Midbrain (tissue), 1 donor: ENCODE results near the gene EDC3.
"Not testable (repeated sequence)": the region's sequence is repeated elsewhere in the genome, so short reads cannot be mapped to it uniquely, and the experiment has no call there.

Experiments
- DNase-seq: peaks from one replicate; lab custom pipeline; 2025; lab: John Stamatoyannopoulos, UW

Gene EDC3

DNA sequence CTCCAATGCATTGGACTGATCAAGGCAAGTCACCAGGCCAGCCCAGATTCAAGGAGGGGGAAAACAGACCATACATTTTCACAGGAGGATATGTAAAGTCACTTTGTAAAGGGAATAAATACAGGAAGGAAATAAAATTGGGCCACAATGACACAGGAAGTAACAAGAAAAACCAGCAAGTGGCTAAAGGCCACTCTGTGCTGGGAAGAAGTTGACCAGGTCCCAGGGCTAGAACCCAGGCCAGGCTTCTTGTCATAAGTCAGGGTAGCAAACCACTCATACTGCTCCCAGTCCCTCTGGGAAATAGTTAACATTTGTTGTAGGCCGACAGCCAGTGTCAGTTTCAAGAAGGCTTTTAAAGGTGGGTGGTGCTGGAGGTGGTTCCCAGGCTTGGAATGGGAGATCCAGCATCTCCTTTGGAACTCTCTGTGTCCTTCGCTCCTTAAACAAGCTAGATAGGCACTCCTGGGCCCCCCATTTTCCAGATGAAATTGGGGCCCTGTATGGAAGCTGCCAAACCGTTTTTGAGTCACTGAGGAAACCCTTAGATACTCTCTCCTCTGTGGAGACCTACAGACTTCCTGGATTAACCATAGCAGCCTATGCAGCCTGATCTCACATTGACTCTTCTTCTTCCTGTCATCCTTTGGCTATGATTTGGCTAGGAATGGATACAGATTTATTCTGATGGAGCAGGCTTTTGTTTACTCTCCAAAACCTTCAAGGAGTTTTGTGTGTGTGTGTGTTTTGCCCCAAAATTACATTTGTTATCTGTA lies 14.7 kb upstream of the EDC3 start:
- DNase-seq: no peak

DNA sequence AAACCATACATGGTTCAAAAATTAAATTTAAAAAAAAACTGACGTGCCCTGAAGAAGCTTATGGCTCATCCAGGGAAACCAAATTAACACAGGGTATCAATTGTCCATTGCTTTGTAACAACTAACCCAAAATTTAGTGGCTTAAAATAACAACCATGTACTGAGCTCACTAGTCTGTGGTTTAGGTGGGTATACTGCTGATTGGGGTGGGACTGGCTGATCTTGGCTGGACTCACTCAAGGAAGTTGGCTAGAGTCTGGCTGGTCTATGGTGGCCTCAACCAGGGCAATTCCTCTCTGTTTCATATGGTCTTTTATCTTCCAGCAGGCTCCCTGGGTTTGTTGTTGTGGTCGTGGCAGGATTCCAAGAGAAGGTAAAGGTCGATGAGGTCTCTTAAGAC lies 14.1 kb upstream of the EDC3 start:
- DNase-seq: no peak

GRCh38 chr15:74709011-74709410 lies 13.2 kb upstream of the EDC3 start:
- no peak for DNase-seq

DNA sequence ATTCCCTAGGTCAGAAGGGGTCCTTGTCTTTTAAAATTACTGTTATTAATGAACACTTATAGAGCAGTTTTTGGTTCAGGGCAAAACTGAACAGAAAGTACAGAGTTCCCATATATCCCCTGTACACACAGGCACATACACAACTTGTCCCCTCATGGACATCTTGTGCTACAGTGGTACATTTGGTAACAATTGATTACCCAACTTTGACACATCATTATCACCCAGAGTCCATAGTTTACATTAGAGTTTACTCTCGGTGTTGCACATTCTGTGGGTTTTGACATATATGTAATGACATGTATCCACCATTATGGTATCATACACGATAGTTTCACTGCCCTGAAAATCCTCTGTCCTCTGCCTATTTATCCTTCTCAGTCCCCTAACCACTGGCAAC lies 984 bp upstream of the EDC3 start:
- DNase-seq: no peak

- no peak for DNase-seq
Observed at GRCh38 chr15:74696398-74696729, 540 bp upstream of the EDC3 start.

- no peak for DNase-seq
Observed at GRCh38 chr15:74692327-74692726, 3.5 kb downstream of the EDC3 start.

DNA sequence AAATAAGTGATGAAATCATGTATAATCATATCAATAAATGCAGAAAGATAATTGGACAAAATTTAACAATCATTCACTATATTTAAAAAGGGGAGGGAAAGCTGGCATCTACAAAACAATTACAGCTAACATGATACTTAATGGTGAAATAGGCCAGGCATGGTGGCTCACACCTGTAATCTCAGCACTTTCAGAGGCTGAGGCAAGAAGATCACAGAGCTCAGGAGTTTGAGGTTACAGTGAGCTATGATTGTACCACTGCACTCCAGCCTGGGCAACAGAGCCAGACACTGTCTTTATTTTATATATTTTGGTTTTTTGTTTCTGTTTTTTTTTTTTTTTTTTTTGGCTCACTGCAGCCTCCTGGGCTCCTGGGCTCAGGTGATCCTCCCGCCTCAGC lies 12.1 kb downstream of the EDC3 start:
- DNase-seq: no peak

GRCh38 chr15:74682954-74683353 lies 12.9 kb downstream of the EDC3 start:
- no peak for DNase-seq

- no peak for DNase-seq
Observed at GRCh38 chr15:74680456-74680855, 15.4 kb downstream of the EDC3 start.

GRCh38 chr15:74676801-74677200 lies 19.0 kb downstream of the EDC3 start:
- no peak for DNase-seq

DNA sequence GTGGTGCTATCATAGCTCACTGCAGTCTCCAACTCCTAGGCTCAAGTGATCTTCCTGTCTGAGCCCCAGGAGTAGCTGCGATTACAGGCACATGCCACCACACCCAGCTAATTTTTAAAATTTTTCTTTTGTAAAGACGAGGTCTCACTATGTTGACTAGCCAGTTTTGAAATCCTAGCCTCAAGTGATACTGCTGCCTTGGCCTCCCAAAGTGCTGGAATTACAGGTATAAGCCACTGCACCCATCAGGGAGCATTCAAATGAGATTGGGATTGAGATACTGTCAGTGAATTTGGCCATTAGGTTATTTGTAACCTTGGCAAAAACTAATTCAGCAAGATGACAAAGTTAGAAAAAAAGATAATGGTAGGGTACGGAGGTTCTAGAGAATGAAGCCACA lies 21.7 kb downstream of the EDC3 start:
- DNase-seq: no peak

GRCh38 chr15:74669627-74670026 lies 26.2 kb downstream of the EDC3 start:
- DNase-seq: no peak

- no peak for DNase-seq
Observed at GRCh38 chr15:74667975-74668374, 27.8 kb downstream of the EDC3 start.

DNA sequence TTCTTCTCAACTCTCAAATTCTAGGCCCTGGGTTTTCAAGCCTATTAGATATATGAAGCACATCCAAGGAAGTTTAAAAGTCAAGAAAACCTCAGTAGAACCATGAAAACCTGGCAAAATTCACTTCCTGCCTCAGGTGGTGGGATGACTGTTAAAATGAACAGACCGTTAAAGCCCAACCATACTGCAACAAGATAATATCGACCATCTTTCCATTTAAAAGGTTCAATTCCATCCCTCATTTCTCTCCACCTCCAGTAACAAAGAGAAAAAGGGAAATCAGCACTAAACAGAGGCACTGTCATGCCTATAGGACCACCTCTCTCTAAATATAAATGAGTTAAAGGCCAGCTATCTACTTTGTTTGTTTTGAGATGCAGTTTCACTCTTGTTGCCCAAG lies 31.2 kb downstream of the EDC3 start:
- DNase-seq: no peak

DNA sequence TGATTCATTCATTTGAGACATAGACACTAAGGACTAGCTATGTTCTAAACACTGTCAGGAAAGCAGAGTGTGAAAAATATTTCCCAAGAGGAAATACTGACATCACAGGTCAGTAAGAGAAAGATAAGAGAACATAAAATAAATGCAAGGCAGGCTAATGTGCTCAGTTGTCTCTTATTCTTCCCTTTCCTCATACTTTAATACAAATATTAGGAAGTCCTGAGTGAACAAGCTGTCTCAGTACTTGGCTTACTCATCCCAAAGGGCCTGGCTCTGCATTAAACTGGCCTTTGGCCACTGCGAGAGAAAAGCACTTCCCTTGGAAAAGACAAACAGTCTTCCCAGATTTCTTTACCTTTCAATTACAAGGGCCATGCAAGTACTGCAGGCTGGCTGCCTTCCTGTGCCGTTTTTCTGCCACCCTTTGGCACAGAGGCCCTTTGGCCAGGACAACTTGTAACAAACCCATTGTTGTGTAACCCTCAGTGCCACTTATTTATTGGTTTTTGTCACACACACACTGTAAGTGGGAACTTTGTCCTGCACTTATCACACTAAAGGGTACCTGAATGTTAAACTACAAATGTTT lies 31.7 kb downstream of the EDC3 start:
- peak; percentile 51 for DNase-seq

DNA sequence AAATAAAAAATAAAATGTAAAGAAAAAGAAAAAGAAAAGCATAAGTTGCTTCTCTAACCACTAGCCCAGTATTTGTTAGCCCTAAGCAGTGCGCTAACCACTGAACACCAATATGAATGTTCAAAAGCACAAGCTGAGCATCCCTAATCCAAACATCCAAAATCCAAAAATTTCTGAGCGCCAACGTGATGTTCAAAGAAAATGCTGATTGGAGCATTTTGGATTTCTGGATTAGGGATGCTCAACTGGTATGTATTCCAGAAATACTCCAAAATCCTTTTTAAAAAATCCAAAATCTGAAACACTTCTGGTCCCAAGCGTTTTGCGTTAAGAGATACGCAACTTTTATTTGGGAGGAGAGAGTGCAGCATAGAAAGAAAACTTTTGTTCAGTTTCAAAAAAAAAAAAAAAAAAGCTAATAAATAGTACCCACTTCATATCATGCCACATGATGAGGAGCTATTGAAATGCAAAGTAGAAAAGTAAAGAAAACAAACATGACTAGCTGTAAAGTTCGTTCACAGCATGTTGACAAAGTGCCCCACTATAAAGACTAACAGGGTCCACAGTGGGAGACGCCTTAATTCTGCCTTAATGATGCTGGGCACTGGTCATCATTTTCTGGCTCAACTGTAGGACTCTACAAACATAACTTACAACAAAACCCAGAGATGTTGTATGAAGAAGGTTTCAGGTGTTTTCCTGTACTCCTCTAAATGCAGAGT lies 32.4 kb downstream of the EDC3 start:
- no peak for DNase-seq

- DNase-seq: no peak
Observed at GRCh38 chr15:74662064-74662860, 33.6 kb downstream of the EDC3 start.

GRCh38 chr15:74661280-74661679 lies 34.5 kb downstream of the EDC3 start:
- DNase-seq: not testable (repeated sequence)

DNA sequence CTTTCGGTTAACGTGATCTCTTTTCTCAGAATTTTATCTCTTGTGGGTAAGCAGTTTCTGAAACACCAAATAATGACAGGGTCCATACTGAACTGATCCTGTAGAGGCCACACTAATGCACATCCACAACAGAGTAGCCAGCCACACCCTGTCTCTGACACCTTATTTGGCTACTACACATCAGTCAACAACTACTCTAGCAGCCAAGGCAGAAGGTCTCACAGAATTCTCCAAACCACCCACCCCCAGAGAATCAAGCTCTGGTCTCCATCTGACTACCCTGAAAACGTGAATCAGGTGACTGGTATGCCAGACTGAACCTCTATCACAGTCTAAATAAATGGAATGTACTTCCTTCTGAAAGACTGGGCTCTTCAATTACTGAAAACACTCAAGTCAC lies 38.0 kb downstream of the EDC3 start:
- DNase-seq: no peak

DNA sequence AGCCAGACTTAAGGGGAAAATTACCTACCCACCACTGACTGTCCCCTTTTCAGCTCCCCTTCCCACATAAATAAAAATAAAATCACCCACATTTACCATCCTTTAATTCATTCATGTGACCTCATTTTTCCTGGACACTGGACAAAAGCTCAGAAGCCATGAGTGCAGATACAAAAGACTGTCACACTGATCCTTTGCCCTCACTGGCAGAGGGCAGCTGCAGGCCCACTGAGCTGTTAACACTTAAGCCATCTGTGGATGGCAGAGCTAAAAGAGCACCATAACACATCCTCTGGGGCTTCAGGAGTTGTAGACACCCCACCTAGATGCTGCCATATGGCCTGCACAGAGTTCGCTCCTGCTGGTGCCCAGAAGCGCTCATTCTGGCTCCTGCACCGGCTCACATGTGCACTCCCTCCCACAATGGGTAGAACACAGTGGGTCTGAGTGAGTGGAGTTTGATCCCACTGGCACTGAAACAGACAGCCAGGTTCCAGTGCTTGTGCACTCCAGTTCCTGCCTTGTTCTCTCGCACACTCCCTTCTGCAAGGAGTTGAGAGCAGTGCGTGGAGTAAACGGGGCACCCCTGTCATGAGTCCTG lies 38.8 kb downstream of the EDC3 start:
- peak; percentile 23 for DNase-seq

DNA sequence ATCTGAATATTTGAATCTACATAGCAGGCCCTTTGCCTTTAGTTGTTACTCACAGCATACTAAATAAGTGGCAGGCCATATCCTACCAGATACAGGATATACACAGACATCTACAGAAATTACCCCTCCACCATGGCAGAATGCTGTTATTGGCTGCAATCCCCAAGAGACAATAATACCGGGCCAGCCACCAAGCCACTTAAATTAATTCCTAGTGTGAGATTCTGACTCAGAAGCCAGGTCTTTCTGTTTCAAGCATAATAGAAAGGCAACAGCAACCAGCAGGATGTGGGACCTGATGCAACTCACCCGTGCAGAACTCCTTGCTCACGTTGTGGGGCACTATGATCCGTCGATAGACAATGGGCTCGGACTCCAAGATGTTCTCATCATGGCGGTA lies 40.4 kb downstream of the EDC3 start:
- no peak for DNase-seq

- DNase-seq: no peak
Observed at GRCh38 chr15:74653426-74654102, 42.3 kb downstream of the EDC3 start.
